Pancreas (tissue), 10 donors: Measurements from ENCODE around the gene PTPRM. TPM values are rescaled to one million over a fixed set of nuclear protein-coding genes. Genes with fewer than 3 reads are reported as not detected.

Experiments
- ATAC-seq, 4 donors: fragments of 200-7000 bp; cut with Tn5 transposase; one replicate each; pipeline versions ENCODE4 v1.8.0 to v1.9.1; 2020; ENCODE audit warnings: mild to moderate bottlenecking in 4 of 4, moderate library complexity in 4 of 4
- DNase-seq, 6 donors: peaks; one replicate each; pipeline ENCODE4 v3.0.0-alpha.2; 2020
- FAIRE-seq: peaks from 2 replicates; lab custom pipeline; 2012; peaks lifted over from hg19 to GRCh38; lab: Jason Lieb, UNC
- H3K27ac ChIP-seq, 4 donors: fragments of 200-600 bp; sonication (generic); 1 replicate in 3 of 4; 2 replicates in 1 of 4; pipeline versions ENCODE4 v1.5.0 to v1.8.0; 2020
- H3K27me3 ChIP-seq, 4 donors: fragments of 200-600 bp; one replicate each; pipeline ENCODE4 v1.8.0; 2021
- H3K36me3 ChIP-seq, 3 donors: fragments of 200-600 bp; sonication (generic) in 1 of 3; one replicate each; pipeline versions ENCODE4 v1.5.0 to v1.8.0; 2020 to 2021
- H3K4me1 ChIP-seq, 3 donors: fragments of 200-600 bp; one replicate each; pipeline ENCODE4 v1.8.0; 2021
- H3K4me3 ChIP-seq, 4 donors: fragments of 200-600 bp; sonication (generic) in 2 of 4; one replicate each; pipeline versions ENCODE4 v1.5.0 to v1.8.0; 2020 to 2021
- H3K9me3 ChIP-seq, 4 donors: fragments of 200-600 bp; one replicate each; pipeline ENCODE4 v1.8.0; 2021
- CTCF ChIP-seq, 4 donors: fragments of 200-600 bp; sonication (generic) in 3 of 4; IDR thresholded peaks; one replicate each; pipeline versions ENCODE4 v1.5.0 to v1.8.0; 2021; ENCODE audit warnings: antibody characterized with exemption in 4 of 4
- WGBS, 2 donors: extraction: QIAGEN DNeasy Blood & Tissue Kit; methylation state at CpG; one replicate each; pipeline ENCODE4 v1.1.7; 2013; 5-methylcytosine and 5-hydroxymethylcytosine counted together
- intact Hi-C, 3 donors: fragments of 100-400 bp; cut with DNase I; formaldehyde crosslinking; loops; one replicate each; pipeline versions ENCODE4 v1.11.1 to v1.14.2; 2022
- polyA plus RNA-seq, 2 donors: library from polyadenylated mRNA; stranded (reverse); fragments of 200-250 nt; gene quantifications; one replicate each; pipeline ENCODE4 v1.2.3, GENCODE V29; 2013
- total RNA-seq, 6 donors: library from RNA; stranded (reverse); fragmentation: NEBNext Ultra II Directional in 4 of 6; extraction: Animal tissue kit (Norgen Biotek cat#: 25700) in 4 of 6; gene quantifications; one replicate each; pipeline versions ENCODE4 v1.2.1 to v1.2.4, GENCODE V29; 2021 to 2023
- donor health status: healthy with polysubstance abuse.
- donor health status: DM: no; HTN: no; CAD: no; lungs with moderate emphysema.
- donor health status: DM: no; HTN: no; CAD: no.
- donor health status: control.
- donor health status: control.
- donor health status: Bipolar disorder and iron deficiency.
- donor health status: DM: yes; HTN: yes; CAD: no.
- donor health status: DM: no; HTN: no; CAD: no.
- donor health status: DM: no; HTN: no; CAD: no.
- donor health status: DM: yes; HTN: yes; CAD: no.

PTPRM gene
- total and polyA plus RNA-seq, 8 donors = 14.5 to 50.7 (median 19.7) TPM

GRCh38 chr18:8264116-8264515 lies 697.0 kb downstream of the PTPRM start:
- no peak for ATAC-seq
- intact Hi-C loops = no loop called here
- no peak overlapping the region for H3K4me3 ChIP-seq
- WGBS, 2 donors = 94 to 95% methylated on average over 5 of the region's 5 CpGs
- no peak for TF ChIP-seq CTCF (IDR thresholded peaks at IDR 0.05)
- H3K9me3 ChIP-seq = no peaks in the 10 kb centered on the region
- no peak overlapping the region for H3K27ac ChIP-seq
- no peak for FAIRE-seq
- DNase-seq = no peak
- H3K36me3 ChIP-seq = no peaks in the 10 kb centered on the region
- no peaks in the 10 kb centered on the region for H3K4me1 ChIP-seq
- no peaks in the 10 kb centered on the region for H3K27me3 ChIP-seq

DNA sequence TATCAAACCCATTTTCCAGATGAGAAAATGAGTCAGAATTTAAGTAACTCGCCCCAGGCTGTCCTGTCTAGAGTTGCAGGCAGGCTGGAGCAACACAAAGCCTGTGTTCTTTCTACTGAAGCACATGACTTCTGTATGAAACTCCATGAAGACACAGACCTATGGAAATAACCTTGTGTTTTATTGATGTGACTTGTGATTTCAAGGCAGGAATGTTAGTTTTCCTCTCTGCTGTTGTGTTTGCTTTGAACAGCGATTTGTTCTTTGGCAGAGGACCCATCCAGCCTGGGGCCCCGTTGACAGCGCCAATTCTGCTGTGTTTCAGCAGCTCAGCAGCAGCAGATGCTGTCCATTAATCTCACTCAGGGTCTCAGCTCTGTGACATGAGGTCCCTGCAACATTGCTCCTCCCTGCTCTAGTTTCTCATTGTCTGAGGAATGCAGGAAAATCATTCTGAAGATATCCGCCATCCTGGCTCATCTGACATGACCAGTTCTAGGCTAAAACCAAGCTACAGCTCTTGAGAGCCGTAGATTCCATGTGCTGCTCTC lies 697.8 kb downstream of the PTPRM start:
- FAIRE-seq = no peak
- intact Hi-C loops = no loop called here
- 35 to 48% methylated on average over 6 of the region's 6 CpGs for WGBS, 2 donors

DNA sequence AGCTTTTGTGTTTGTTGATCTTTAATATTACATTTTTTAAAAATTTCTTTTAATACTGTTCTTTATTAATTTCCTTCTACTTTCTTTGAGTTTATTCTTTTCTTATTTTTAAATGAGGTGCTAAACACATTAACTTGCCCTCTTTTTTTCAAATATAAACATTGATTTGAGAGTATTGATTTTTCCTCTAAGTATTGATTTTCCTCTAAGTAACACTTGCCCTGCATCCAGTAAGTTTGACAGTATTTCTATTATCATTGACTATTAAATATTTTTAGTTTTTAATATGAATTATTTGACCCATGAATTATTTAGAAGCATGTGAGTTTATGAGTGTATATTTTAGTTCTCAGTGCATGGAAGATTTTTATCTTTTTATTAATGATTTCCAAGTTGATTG lies 705.1 kb downstream of the PTPRM start:
- no peak for ATAC-seq
- no peak overlapping the region for H3K4me3 ChIP-seq
- no peak overlapping the region for H3K27ac ChIP-seq
- H3K36me3 ChIP-seq = no peaks in the 10 kb centered on the region
- intact Hi-C loops = no loop called here
- H3K4me1 ChIP-seq = peaks cover 8 to 12% (median 11%) of the 10 kb centered on the region in 3 donors
- DNase-seq = no peak
- no peaks in the 10 kb centered on the region for H3K27me3 ChIP-seq
- no peaks in the 10 kb centered on the region for H3K9me3 ChIP-seq
- TF ChIP-seq CTCF (IDR thresholded peaks at IDR 0.05) = no peak
- no peak for FAIRE-seq

More for the DNA sequence above, 697.8 kb downstream of the PTPRM start:
- DNase-seq (peak in 1 of 6 donors; percentile 17), ATAC-seq (peak in 3 of 4 donors; percentile 40 to 81 (median 77))
- no peaks in the 10 kb centered on the region for H3K9me3 ChIP-seq
- H3K27ac ChIP-seq = no peak overlapping the region
- H3K4me3 ChIP-seq = no peak overlapping the region
- TF ChIP-seq CTCF (IDR thresholded peaks at IDR 0.05) = no peak
- H3K36me3 ChIP-seq = no peaks in the 10 kb centered on the region
- no peaks in the 10 kb centered on the region for H3K4me1 ChIP-seq
- H3K27me3 ChIP-seq = no peaks in the 10 kb centered on the region

DNA sequence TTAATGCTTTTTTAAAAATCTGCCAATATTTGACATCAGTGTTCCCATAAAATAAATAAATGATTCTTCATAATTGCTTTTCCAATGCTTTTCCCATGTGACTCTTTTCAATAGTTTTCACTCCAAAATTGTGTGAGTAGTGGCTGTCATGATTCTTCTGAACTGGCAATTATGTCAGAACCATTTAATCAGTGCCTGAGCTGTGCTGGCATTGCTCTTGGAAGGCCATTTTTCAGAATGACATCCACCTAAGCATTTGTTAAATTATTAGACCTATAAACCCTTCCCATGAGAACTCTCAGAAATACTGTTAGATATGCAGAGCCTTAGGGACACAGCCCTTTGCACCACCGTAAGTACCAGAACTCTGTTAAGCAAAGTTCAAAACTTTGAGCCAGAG lies 707.3 kb downstream of the PTPRM start:
- Histone ChIP-seq H3K36me3 (no peaks in the 10 kb centered on the region), H3K4me3 (no peak overlapping the region), H3K27me3 (no peaks in the 10 kb centered on the region), H3K4me1 (peaks cover 8 to 20% (median 13%) of the 10 kb centered on the region in 3 donors), H3K27ac (no peak overlapping the region), H3K9me3 (no peaks in the 10 kb centered on the region)
- 83 to 84% methylated on average over 1 of the region's 1 CpG for WGBS, 2 donors
- no peak for FAIRE-seq
- no peak for ATAC-seq
- intact Hi-C loops = no loop called here
- DNase-seq = no peak
- TF ChIP-seq CTCF (IDR thresholded peaks at IDR 0.05) = no peak

DNA sequence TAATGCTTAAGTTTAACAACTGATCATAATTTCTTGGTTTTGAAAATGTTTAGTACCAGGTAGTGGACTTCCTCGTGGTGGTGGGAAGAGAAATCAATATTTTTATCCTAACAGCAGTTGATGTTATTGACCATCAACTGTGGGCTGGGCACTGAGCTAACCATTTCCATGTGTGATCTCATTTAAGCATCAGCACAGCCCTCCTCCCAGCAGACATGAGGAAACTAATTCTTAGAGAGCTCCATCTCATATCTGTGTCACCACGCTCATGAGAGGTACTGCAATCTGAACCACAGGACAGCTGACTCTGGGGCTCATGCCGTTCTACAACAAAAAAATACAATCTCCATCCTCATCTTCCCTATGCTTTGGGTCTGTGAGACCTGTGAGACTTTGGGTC lies 709.3 kb downstream of the PTPRM start:
- H3K4me1 ChIP-seq = peaks cover 8 to 26% (median 18%) of the 10 kb centered on the region in 3 donors
- no peaks in the 10 kb centered on the region for H3K36me3 ChIP-seq
- no peak for TF ChIP-seq CTCF (IDR thresholded peaks at IDR 0.05)
- no peak for DNase-seq
- no peaks in the 10 kb centered on the region for H3K9me3 ChIP-seq
- 78 to 79% methylated on average over 3 of the region's 3 CpGs for WGBS, 2 donors
- no peak for ATAC-seq
- FAIRE-seq = no peak
- intact Hi-C loops = no loop called here
- H3K27ac ChIP-seq = no peak overlapping the region
- H3K27me3 ChIP-seq = no peaks in the 10 kb centered on the region
- no peak overlapping the region for H3K4me3 ChIP-seq
